CD4-positive, CD25-positive, alpha-beta regulatory T cell (primary cell): ENCODE data around the gene ELF4. TPM values are rescaled to one million over a fixed set of nuclear protein-coding genes. Genes with fewer than 3 reads are reported as not detected.
A peak's percentile ranks its signal among the peaks of the same experiment; 100 is the strongest.

ENCODE experiments used
- ATAC-seq, 2 donors: fragments of 150-1000 bp; cut with Tn5 transposase; one replicate each; pipeline ENCODE4 v1.10.0; 2021; ENCODE audit warnings: low read depth in 2 of 2, moderate number of reproducible peaks in 2 of 2, moderate library complexity in 1 of 2
- DNase-seq, 3 donors: peaks; one replicate each; pipeline versions ENCODE4 v3.0.0 to v3.0.0-alpha.2; 2012 to 2022; ENCODE audit warnings: mixed read lengths in 1 of 3
- H3K27ac ChIP-seq: one replicate; pipeline ENCODE4 v1.7.0; 2013; ENCODE audit warnings: mild to moderate bottlenecking, low read length; ENCODE audit not compliant: insufficient read depth, poor library complexity, severe bottlenecking
- H3K27me3 ChIP-seq: one replicate; pipeline ENCODE4 v1.7.0; 2013; ENCODE audit warnings: low read length; ENCODE audit not compliant: control insufficient read depth, insufficient read depth
- H3K36me3 ChIP-seq: one replicate; pipeline ENCODE4 v1.7.0; 2013; ENCODE audit warnings: mild to moderate bottlenecking, low read length, moderate library complexity; ENCODE audit not compliant: control insufficient read depth, insufficient read depth
- H3K4me1 ChIP-seq: 2 replicates; pipeline ENCODE4 v1.7.0; 2013; ENCODE audit warnings: mild to moderate bottlenecking, low read length; ENCODE audit not compliant: insufficient read depth, control insufficient read depth, poor library complexity, severe bottlenecking
- H3K4me3 ChIP-seq: one replicate; pipeline ENCODE4 v1.7.0; 2013; ENCODE audit warnings: low read depth, mild to moderate bottlenecking, low read length, moderate library complexity
- H3K9me3 ChIP-seq, 2 experiments: 1 replicate in 1 of 2; 2 replicates in 1 of 2; pipeline ENCODE4 v1.7.0; 2013; ENCODE audit warnings: low read length in 2 of 2, mild to moderate bottlenecking in 1 of 2, moderate library complexity in 1 of 2; ENCODE audit not compliant: control insufficient read depth in 2 of 2
- H3K27ac Mint-ChIP-seq, 3 donors: one replicate each; pipeline ENCODE4 v1.8.0; 2020 to 2022; ENCODE audit warnings: mild to moderate bottlenecking in 3 of 3, mixed read lengths in 3 of 3, moderate library complexity in 2 of 3
- H3K27me3 Mint-ChIP-seq: one replicate; pipeline ENCODE4 v1.8.0; 2022; ENCODE audit warnings: mild to moderate bottlenecking, mixed read lengths
- H3K36me3 Mint-ChIP-seq: one replicate; pipeline ENCODE4 v1.8.0; 2020; ENCODE audit warnings: mixed read lengths
- H3K4me1 Mint-ChIP-seq, 4 donors: one replicate each; pipeline ENCODE4 v1.8.0; 2020 to 2022; ENCODE audit warnings: mixed read lengths in 4 of 4, mild to moderate bottlenecking in 1 of 4
- H3K4me3 Mint-ChIP-seq, 4 donors: one replicate each; pipeline ENCODE4 v1.8.0; 2020 to 2022; ENCODE audit warnings: mild to moderate bottlenecking in 4 of 4, mixed read lengths in 4 of 4, moderate library complexity in 3 of 4
- H3K9me3 Mint-ChIP-seq, 7 donors: one replicate each; pipeline ENCODE4 v1.8.0; 2020 to 2022; ENCODE audit warnings: mixed read lengths in 7 of 7, mild to moderate bottlenecking in 3 of 7, moderate library complexity in 2 of 7
- polyA plus RNA-seq, 4 donors: library from polyadenylated mRNA; unstranded; fragments of 300-500 nt; fragmentation: Illumina TruSeq; gene quantifications; one replicate each; pipeline ENCODE4 v1.2.3, GENCODE V29; 2021
- total RNA-seq: library from RNA; stranded (reverse); gene quantifications from one replicate; pipeline ENCODE4 v1.2.3, GENCODE V29; 2022

Gene ELF4
- total and polyA plus RNA-seq, 5 donors from 2014 or later, result 12.1 to 46.7 (median 15.0) TPM

- no peak for ATAC-seq
- Mint-ChIP-seq H3K36me3 (no peaks in the 10 kb centered on the region), H3K4me1 (peaks cover 4 to 36% (median 5%) of the 10 kb centered on the region in 4 donors), H3K9me3 (no peaks in the 10 kb centered on the region), H3K4me3 (peak overlapping the region; percentile 73 to 84 (median 77)), H3K27ac (peak overlapping the region in 2 of 3 donors; percentile 53 to 71), H3K27me3 (no peaks in the 10 kb centered on the region)
- no peak for DNase-seq
- no peaks in the 10 kb centered on the region for H3K9me3 ChIP-seq
- H3K27ac ChIP-seq, result peak overlapping the region; percentile 51
- no peaks in the 10 kb centered on the region for H3K36me3 ChIP-seq
- peaks cover 22% of the 10 kb centered on the region for H3K4me1 ChIP-seq
- H3K4me3 ChIP-seq, result no peak overlapping the region
- no peaks in the 10 kb centered on the region for H3K27me3 ChIP-seq
Observed at GRCh38 chrX:130111220-130112154, 1.2 kb upstream of the ELF4 start.

GRCh38 chrX:130109429-130110378, 593 bp downstream of the ELF4 start:
- Histone ChIP-seq H3K36me3 (no peaks in the 10 kb centered on the region), H3K4me1 (peaks cover 38% of the 10 kb centered on the region), H3K9me3 (no peaks in the 10 kb centered on the region), H3K27ac (peak overlapping the region; percentile 68), H3K27me3 (no peaks in the 10 kb centered on the region), H3K4me3 (peak overlapping the region; percentile 64)
- DNase-seq (no peak), ATAC-seq (peak in 1 of 2 donors; percentile 15)
- H3K27me3 Mint-ChIP-seq, result no peaks in the 10 kb centered on the region
- H3K9me3 Mint-ChIP-seq, result no peaks in the 10 kb centered on the region
- peak overlapping the region; percentile 41 to 82 (median 82) for H3K27ac Mint-ChIP-seq
- H3K4me3 Mint-ChIP-seq, result peak overlapping the region; percentile 92 to 95 (median 94)
- H3K36me3 Mint-ChIP-seq, result no peaks in the 10 kb centered on the region
- peaks cover 5 to 47% (median 8%) of the 10 kb centered on the region in 4 donors for H3K4me1 Mint-ChIP-seq

GRCh38 chrX:130108647-130109428, 1.5 kb downstream of the ELF4 start:
- Mint-ChIP-seq H3K27ac (peak overlapping the region; percentile 41 to 82 (median 82)), H3K4me1 (peaks cover 11 to 52% (median 15%) of the 10 kb centered on the region in 4 donors), H3K9me3 (peaks cover 0 to 2% (median 0%) of the 10 kb centered on the region in 7 donors), H3K4me3 (peak overlapping the region; percentile 92 to 95 (median 94)), H3K27me3 (no peaks in the 10 kb centered on the region), H3K36me3 (peaks cover 5% of the 10 kb centered on the region)
- no peaks in the 10 kb centered on the region for H3K9me3 ChIP-seq
- H3K27me3 ChIP-seq, result no peaks in the 10 kb centered on the region
- H3K4me3 ChIP-seq, result peak overlapping the region; percentile 64
- H3K4me1 ChIP-seq, result peaks cover 40% of the 10 kb centered on the region
- H3K36me3 ChIP-seq, result no peaks in the 10 kb centered on the region
- ATAC-seq (peak; percentile 37 to 45), DNase-seq (peak; percentile 33 to 64 (median 33))
- H3K27ac ChIP-seq, result peak overlapping the region; percentile 68

- H3K4me3 Mint-ChIP-seq, result peak overlapping the region in 2 of 4 donors; percentile 58 to 66
Observed at GRCh38 chrX:130106071-130106470, 4.2 kb downstream of the ELF4 start.

GRCh38 chrX:130105244-130105643, 5.1 kb downstream of the ELF4 start:
- Mint-ChIP-seq H3K27ac (peak overlapping the region in 2 of 3 donors; percentile 63 to 84), H3K36me3 (peaks cover 5% of the 10 kb centered on the region), H3K4me1 (peaks cover 22 to 78% (median 33%) of the 10 kb centered on the region in 4 donors), H3K4me3 (peak overlapping the region in 2 of 4 donors; percentile 62 to 77), H3K9me3 (peaks cover 0 to 2% (median 0%) of the 10 kb centered on the region in 7 donors), H3K27me3 (no peaks in the 10 kb centered on the region)
- ATAC-seq (no peak), DNase-seq (no peak)
- H3K27ac ChIP-seq, result no peak overlapping the region
- H3K36me3 ChIP-seq, result no peaks in the 10 kb centered on the region
- no peaks in the 10 kb centered on the region for H3K9me3 ChIP-seq
- H3K4me3 ChIP-seq, result no peak overlapping the region
- H3K4me1 ChIP-seq, result peaks cover 45% of the 10 kb centered on the region
- H3K27me3 ChIP-seq, result no peaks in the 10 kb centered on the region

More at GRCh38 chrX:130106071-130106470, 4.2 kb downstream of the ELF4 start:
- H3K4me1 Mint-ChIP-seq, result peaks cover 17 to 70% (median 26%) of the 10 kb centered on the region in 4 donors
- no peaks in the 10 kb centered on the region for H3K36me3 ChIP-seq
- peaks cover 37% of the 10 kb centered on the region for H3K4me1 ChIP-seq
- H3K27ac Mint-ChIP-seq, result peak overlapping the region in 2 of 3 donors; percentile 38 to 91
- H3K27me3 ChIP-seq, result no peaks in the 10 kb centered on the region
- no peaks in the 10 kb centered on the region for H3K27me3 Mint-ChIP-seq
- H3K27ac ChIP-seq, result no peak overlapping the region
- ATAC-seq, result no peak
- H3K9me3 Mint-ChIP-seq, result peaks cover 0 to 2% (median 0%) of the 10 kb centered on the region in 7 donors
- H3K9me3 ChIP-seq, result no peaks in the 10 kb centered on the region
- peaks cover 5% of the 10 kb centered on the region for H3K36me3 Mint-ChIP-seq
- no peak overlapping the region for H3K4me3 ChIP-seq
- no peak for DNase-seq

GRCh38 chrX:130103605-130104004, 6.7 kb downstream of the ELF4 start:
- Histone ChIP-seq H3K4me3 (peak overlapping the region; percentile 10), H3K36me3 (no peaks in the 10 kb centered on the region), H3K27me3 (no peaks in the 10 kb centered on the region), H3K27ac (peak overlapping the region; percentile 20), H3K9me3 (no peaks in the 10 kb centered on the region), H3K4me1 (peaks cover 58% of the 10 kb centered on the region)
- no peak for ATAC-seq
- Mint-ChIP-seq H3K27ac (peak overlapping the region in 1 of 3 donors; percentile 92), H3K27me3 (no peaks in the 10 kb centered on the region), H3K36me3 (peaks cover 5% of the 10 kb centered on the region), H3K9me3 (peaks cover 0 to 2% (median 0%) of the 10 kb centered on the region in 7 donors), H3K4me3 (peak overlapping the region in 1 of 4 donors; percentile 1), H3K4me1 (peaks cover 22 to 85% (median 36%) of the 10 kb centered on the region in 4 donors)
- no peak for DNase-seq
